GM19468 (cell line): ENCODE measurements around the gene TAGLN2.

Experiments used
- ATAC-seq: cut with Tn5 transposase; IDR thresholded peaks from one replicate; pipeline ENCODE4 v1.9.1; 2021; ENCODE audit warnings: mild to moderate bottlenecking, moderate library complexity, moderate number of reproducible peaks; ENCODE audit not compliant: unreplicated experiment; ENCODE audit errors: extremely low read depth

The TAGLN2 gene

GRCh38 chr1:159937054-159937750 is 11.9 kb upstream of the TAGLN2 start:
- no peak for ATAC-seq

GRCh38 chr1:159936273-159936904 is 11.1 kb upstream of the TAGLN2 start:
- ATAC-seq: no peak

- ATAC-seq: no peak
Observed at GRCh38 chr1:159935719-159936272, 10.5 kb upstream of the TAGLN2 start.

- ATAC-seq: no peak
Observed at GRCh38 chr1:159935305-159935704, 10.0 kb upstream of the TAGLN2 start.

- ATAC-seq: no peak
Observed at GRCh38 chr1:159934136-159935039, 9.1 kb upstream of the TAGLN2 start.

- no peak for ATAC-seq
Observed at GRCh38 chr1:159933347-159933746, 8.0 kb upstream of the TAGLN2 start.

- ATAC-seq: no peak
Observed at GRCh38 chr1:159932296-159933285, 7.3 kb upstream of the TAGLN2 start.

GRCh38 chr1:159931795-159932173 is 6.5 kb upstream of the TAGLN2 start:
- ATAC-seq: no peak

- no peak for ATAC-seq
Observed at GRCh38 chr1:159931101-159931794, 5.9 kb upstream of the TAGLN2 start.

GRCh38 chr1:159930634-159931033 is 5.3 kb upstream of the TAGLN2 start:
- no peak for ATAC-seq

GRCh38 chr1:159930216-159930615 is 4.9 kb upstream of the TAGLN2 start:
- no peak for ATAC-seq

- no peak for ATAC-seq
Observed at GRCh38 chr1:159929155-159930051, 4.1 kb upstream of the TAGLN2 start.

GRCh38 chr1:159928491-159929050 is 3.3 kb upstream of the TAGLN2 start:
- ATAC-seq: no peak

GRCh38 chr1:159927849-159928431 is 2.6 kb upstream of the TAGLN2 start:
- no peak for ATAC-seq

GRCh38 chr1:159927211-159927848 is 2.0 kb upstream of the TAGLN2 start:
- no peak for ATAC-seq

GRCh38 chr1:159925719-159926078 is 392 bp upstream of the TAGLN2 start:
- ATAC-seq: peak; percentile 0
